C4-2B (cell line): ENCODE results near the gene YAE1.

Source experiments
- H3K27ac ChIP-seq: fragments of 450-650 bp; 2 replicates; pipeline ENCODE4 v1.5.1; 2017
- CTCF ChIP-seq: fragments of 450-650 bp; conservative IDR thresholded peaks from 2 replicates; pipeline ENCODE4 v1.5.1; 2017; ENCODE audit warnings: mild to moderate bottlenecking
- ZFX ChIP-seq: fragments of 450-650 bp; IDR thresholded peaks from 2 replicates; pipeline ENCODE4 v1.6.1; 2017

Gene YAE1

GRCh38 chr7:39567294-39567693 is 1.1 kb downstream of the YAE1 start:
- TF ChIP-seq CTCF (no peak), ZFX (no peak)
- no peak overlapping the region for H3K27ac ChIP-seq

- TF ChIP-seq CTCF: no peak
- no peak for TF ChIP-seq ZFX
- H3K27ac ChIP-seq: no peak overlapping the region
Observed at GRCh38 chr7:39574673-39575349, 8.6 kb downstream of the YAE1 start.

GRCh38 chr7:39577229-39577874 is 11.1 kb downstream of the YAE1 start:
- no peak overlapping the region for H3K27ac ChIP-seq
- TF ChIP-seq ZFX (no peak), CTCF (no peak)

- H3K27ac ChIP-seq: no peak overlapping the region
- TF ChIP-seq ZFX (no peak), CTCF (peak; percentile 82)
Observed at GRCh38 chr7:39580149-39580874, 14.1 kb downstream of the YAE1 start.

- H3K27ac ChIP-seq: no peak overlapping the region
- TF ChIP-seq CTCF (no peak), ZFX (no peak)
Observed at GRCh38 chr7:39582536-39582935, 16.3 kb downstream of the YAE1 start.

GRCh38 chr7:39583539-39583938 is 17.3 kb downstream of the YAE1 start:
- H3K27ac ChIP-seq: no peak overlapping the region
- TF ChIP-seq CTCF (no peak), ZFX (no peak)

- no peak overlapping the region for H3K27ac ChIP-seq
- TF ChIP-seq ZFX (no peak), CTCF (no peak)
Observed at GRCh38 chr7:39587393-39587792, 21.2 kb downstream of the YAE1 start.
